ENCODE measurements around the gene SLC37A2.

DNA sequence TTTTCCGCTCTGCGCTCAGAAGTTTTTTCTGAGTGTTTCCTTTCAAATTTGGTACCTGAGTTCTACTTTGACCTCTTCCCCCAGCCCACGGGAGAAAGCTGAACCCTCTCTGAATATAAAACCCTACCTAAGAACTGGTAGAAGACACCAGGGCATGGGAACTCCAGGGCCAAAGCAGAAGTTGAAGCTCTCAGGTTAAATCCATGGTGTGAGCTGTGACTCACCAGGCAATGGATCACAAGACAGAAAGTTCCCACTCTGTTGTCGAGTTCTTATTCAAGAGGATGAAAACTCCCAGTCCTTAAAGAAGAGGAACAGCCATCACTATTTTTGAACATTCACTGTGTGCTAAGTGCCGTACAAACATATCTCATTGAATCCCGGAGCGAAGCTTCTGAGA, 39.4 kb downstream of the SLC37A2 start:
- no peak for TF ChIP-seq POLR2A (IDR thresholded peaks at IDR 0.05)
- TF ChIP-seq, protein P1, sequence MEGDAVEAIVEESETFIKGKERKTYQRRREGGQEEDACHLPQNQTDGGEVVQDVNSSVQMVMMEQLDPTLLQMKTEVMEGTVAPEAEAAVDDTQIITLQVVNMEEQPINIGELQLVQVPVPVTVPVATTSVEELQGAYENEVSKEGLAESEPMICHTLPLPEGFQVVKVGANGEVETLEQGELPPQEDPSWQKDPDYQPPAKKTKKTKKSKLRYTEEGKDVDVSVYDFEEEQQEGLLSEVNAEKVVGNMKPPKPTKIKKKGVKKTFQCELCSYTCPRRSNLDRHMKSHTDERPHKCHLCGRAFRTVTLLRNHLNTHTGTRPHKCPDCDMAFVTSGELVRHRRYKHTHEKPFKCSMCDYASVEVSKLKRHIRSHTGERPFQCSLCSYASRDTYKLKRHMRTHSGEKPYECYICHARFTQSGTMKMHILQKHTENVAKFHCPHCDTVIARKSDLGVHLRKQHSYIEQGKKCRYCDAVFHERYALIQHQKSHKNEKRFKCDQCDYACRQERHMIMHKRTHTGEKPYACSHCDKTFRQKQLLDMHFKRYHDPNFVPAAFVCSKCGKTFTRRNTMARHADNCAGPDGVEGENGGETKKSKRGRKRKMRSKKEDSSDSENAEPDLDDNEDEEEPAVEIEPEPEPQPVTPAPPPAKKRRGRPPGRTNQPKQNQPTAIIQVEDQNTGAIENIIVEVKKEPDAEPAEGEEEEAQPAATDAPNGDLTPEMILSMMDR (IDR thresholded peaks at IDR 0.05) = no peak
